Cerebellar nuclear complex (tissue), 1 donor: ENCODE measurements around the gene DPP6.

Source experiments
- DNase-seq, 2 experiments: peaks; one replicate each; lab custom pipeline; 2025; lab: John Stamatoyannopoulos, UW

Gene DPP6

GRCh38 chr7:154598396-154598795, 546.2 kb downstream of the DPP6 start:
- no peak for DNase-seq

- no peak for DNase-seq
These were observed 546.7 kb downstream of the DPP6 start for GRCh38 chr7:154598864-154599263.

- DNase-seq = no peak
These were observed 558.7 kb downstream of the DPP6 start for GRCh38 chr7:154610903-154611302.

- no peak for DNase-seq
These were observed 561.6 kb downstream of the DPP6 start for GRCh38 chr7:154613811-154614210.

- DNase-seq = no peak
These were observed 568.0 kb downstream of the DPP6 start for GRCh38 chr7:154620141-154620755.

- no peak for DNase-seq
These were observed 571.2 kb downstream of the DPP6 start for GRCh38 chr7:154623399-154623798.

GRCh38 chr7:154627646-154628290, 575.6 kb downstream of the DPP6 start:
- no peak for DNase-seq

- no peak for DNase-seq
These were observed 576.4 kb downstream of the DPP6 start for GRCh38 chr7:154628556-154628955.

GRCh38 chr7:154631162-154631561, 579.0 kb downstream of the DPP6 start:
- no peak for DNase-seq

- no peak for DNase-seq
These were observed 581.4 kb downstream of the DPP6 start for GRCh38 chr7:154633641-154634040.

GRCh38 chr7:154638286-154638685, 586.1 kb downstream of the DPP6 start:
- DNase-seq = no peak

- DNase-seq = no peak
These were observed 588.2 kb downstream of the DPP6 start for GRCh38 chr7:154640266-154640865.

GRCh38 chr7:154640917-154641316, 588.7 kb downstream of the DPP6 start:
- DNase-seq = no peak

- no peak for DNase-seq
These were observed 592.2 kb downstream of the DPP6 start for GRCh38 chr7:154644366-154644765.

GRCh38 chr7:154646126-154647013, 594.2 kb downstream of the DPP6 start:
- DNase-seq = no peak

GRCh38 chr7:154647625-154648024, 595.4 kb downstream of the DPP6 start:
- DNase-seq = no peak

GRCh38 chr7:154649015-154649414, 596.8 kb downstream of the DPP6 start:
- DNase-seq = no peak

GRCh38 chr7:154649434-154649833, 597.2 kb downstream of the DPP6 start:
- no peak for DNase-seq

- no peak for DNase-seq
These were observed 598.1 kb downstream of the DPP6 start for GRCh38 chr7:154650275-154650674.

GRCh38 chr7:154651501-154651900, 599.3 kb downstream of the DPP6 start:
- DNase-seq = no peak

- DNase-seq = no peak
These were observed 600.4 kb downstream of the DPP6 start for GRCh38 chr7:154652564-154652963.

- no peak for DNase-seq
These were observed 601.1 kb downstream of the DPP6 start for GRCh38 chr7:154653281-154653680.

- DNase-seq = no peak
These were observed 604.4 kb downstream of the DPP6 start for GRCh38 chr7:154656618-154657017.
